ENCODE measurements around the gene ITGB7. TPM values are rescaled to one million over a fixed set of nuclear protein-coding genes. Genes with fewer than 3 reads are reported as not detected.
A peak's percentile ranks its signal among the peaks of the same experiment; 100 is the strongest.

ITGB7 gene
- total and polyA plus RNA-seq, 10 of the 15 experiments (the other 5 are each of a cell fraction or from before 2014, with no cell fraction given), result 54.5 to 487 (median 252) TPM

- peak; percentile 100 for TF ChIP-seq IKZF2 (IDR thresholded peaks at IDR 0.05)
- no peak for TF ChIP-seq CEBPB (IDR thresholded peaks at IDR 0.05; ENCODE audit: borderline replicate concordance in 1 of 2, low read depth in 2 of 2, low read length in 2 of 2)
- TF ChIP-seq BCL11A (IDR thresholded peaks at IDR 0.05; ENCODE audit: low read depth, low read length), result peak; percentile 71; the same call in 1 of the 2 replicates
- TF ChIP-seq FOXK2 (IDR thresholded peaks at IDR 0.05), result no peak
- TF ChIP-seq STAT3 (IDR thresholded peaks at IDR 0.05; ENCODE audit: low read depth, low read length), result no peak
- TF ChIP-seq LARP7 (IDR thresholded peaks at IDR 0.05), result no peak
These were observed 6.4 kb downstream of the ITGB7 start (continued) for GRCh38 chr12:53200458-53201176.

DNA sequence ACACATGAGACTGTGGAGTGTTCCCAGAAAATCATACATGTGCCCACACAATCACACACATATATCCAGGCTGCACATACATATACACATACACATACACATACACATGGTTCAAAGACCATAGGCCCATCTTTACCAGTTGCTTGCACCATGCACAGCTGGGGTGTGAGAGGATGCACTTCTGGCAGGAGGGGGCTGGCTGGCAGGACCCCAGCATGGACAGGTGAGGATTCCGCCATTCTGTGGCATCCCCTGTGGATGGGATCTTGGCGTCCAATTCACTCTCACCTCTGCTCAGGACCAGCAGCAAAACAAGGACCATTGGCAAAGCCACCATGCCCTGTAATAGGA is 7.0 kb downstream of the ITGB7 start:
- no peak overlapping the region; the same call in none of the 2 replicates for H3K9ac ChIP-seq (ENCODE audit: control insufficient read depth, insufficient read depth, low read length)
- POLR2A ChIA-PET, result interaction anchor here (0.5 to 5.1 kb wide), 8 partner anchors 9 to 134 kb away, joined by 3 to 47 read pairs (median 6); partner anchors contain the start of genes CSAD, ITGB7 and ZNF740
- RAD21 ChIA-PET (ENCODE audit: unreplicated experiment), result interaction anchor here (0.7 to 3.6 kb wide), 10 partner anchors 10 to 68 kb away, joined by 3 to 26 read pairs (median 4); partner anchors contain the start of genes CSAD, ESPL1 and ZNF740
- DNase-seq (ENCODE audit: low read depth, low spot score) (no peak), FAIRE-seq (no peak), ATAC-seq (peak; percentile 23)
- peaks cover 25 to 38% of the 10 kb centered on the region in 2 experiments for H3K36me3 ChIP-seq (ENCODE audit: control insufficient read depth in 2 of 2, insufficient read depth in 2 of 2, low read length in 1 of 2)
- peak overlapping the region; percentile 84 for H3K4me2 ChIP-seq (ENCODE audit: control insufficient read depth, insufficient read depth)
- H3K9me3 ChIP-seq (replicated peaks; ENCODE audit: control insufficient read depth, insufficient read depth, low read length), result no peaks in the 10 kb centered on the region
- H4K20me1 ChIP-seq (ENCODE audit: control insufficient read depth, insufficient read depth), result no peaks in the 10 kb centered on the region
- no TSS peak for BruUV-seq (replicated peaks)
- H3K4me1 ChIP-seq (ENCODE audit: control insufficient read depth, insufficient read depth, low read length), result peaks cover 47% of the 10 kb centered on the region
- H2AFZ ChIP-seq (ENCODE audit: control insufficient read depth, low read depth, low read length), result no peak overlapping the region
- peaks cover 55% of the 10 kb centered on the region for H3K79me2 ChIP-seq (ENCODE audit: control insufficient read depth, insufficient read depth, low read length)
- no peaks in the 10 kb centered on the region for H3K27me3 ChIP-seq (replicated peaks in 1 of 2; ENCODE audit: control insufficient read depth in 2 of 2, insufficient read depth in 2 of 2, low read length in 1 of 2)
- peak overlapping the region; percentile 69 for H3K27ac ChIP-seq (ENCODE audit: control insufficient read depth, insufficient read depth)
- CTCF ChIA-PET, result interaction anchor here (0.6 to 7.7 kb wide), 8 partner anchors 11 to 121 kb away, joined by 3 to 78 read pairs (median 16); partner anchors contain the start of genes AAAS, CSAD, ITGB7 and PFDN5
- 13% methylated on average over 2 of the region's 2 CpGs for WGBS (ENCODE audit: insufficient coverage, insufficient replicate concordance, low lambda C conversion rate, missing lambda C conversion rate)
- intact Hi-C loops (cut with micrococcal nuclease; ENCODE audit: unreplicated experiment), result loop anchor here (2.0 kb wide), 1 partner anchor 19 kb away; the partner anchor contains the start of genes CSAD and ZNF740
- in situ Hi-C loops (cut with MboI), result no loop called here
- peak overlapping the region; percentile 90 for H3K4me3 ChIP-seq
- SMC1A ChIA-PET (ENCODE audit: uncharacterized antibody, unreplicated experiment), result interaction anchor here (0.9 to 3.0 kb wide), 9 partner anchors 9 to 121 kb away, joined by 3 to 36 read pairs (median 5); partner anchors contain the start of genes AAAS, CSAD and ZNF740
- TF ChIP-seq CHD4 (IDR thresholded peaks at IDR 0.05) (no peak), MEF2B (IDR thresholded peaks at IDR 0.05; ENCODE audit: partially characterized antibody, poor library complexity, severe bottlenecking) (no peak), SMARCA5 (IDR thresholded peaks at IDR 0.05) (peak; percentile 42; the same call in 1 of the 2 replicates), ZNF622 (IDR thresholded peaks at IDR 0.05) (no peak), E2F8 (IDR thresholded peaks at IDR 0.05; ENCODE audit: low read depth, partially characterized antibody) (no peak), RCOR1 (conservative IDR thresholded peaks at IDR 0.05; ENCODE audit: low read depth, low read length) (no peak)

All from GM12878 (cell line).